CD14-positive monocyte (primary cell): ENCODE measurements around the gene WIPF3. TPM values are rescaled to one million over a fixed set of nuclear protein-coding genes. Genes with fewer than 3 reads are reported as not detected.

Experiments
- DNase-seq, 3 donors: peaks; one replicate each; pipeline ENCODE4 v3.0.0-alpha.2; 2011 to 2022
- H2AFZ ChIP-seq: 2 replicates; pipeline ENCODE4 v1.6.0; 2012; ENCODE audit warnings: mild to moderate bottlenecking, low read depth, low read length, inconsistent platforms; ENCODE audit not compliant: insufficient read depth, poor library complexity, severe bottlenecking
- H3K27ac ChIP-seq, 2 donors: 1 replicate in 1 of 2; 2 replicates in 1 of 2; pipeline ENCODE4 v1.5.1; 2012 to 2013; ENCODE audit warnings: low read length in 2 of 2, control low read depth in 1 of 2, inconsistent platforms in 1 of 2, low read depth in 1 of 2, mild to moderate bottlenecking in 1 of 2
- H3K27me3 ChIP-seq, 2 donors: one replicate each; pipeline versions ENCODE4 v1.6.0 to v1.6.1; 2011 to 2013; ENCODE audit warnings: low read length in 2 of 2; ENCODE audit not compliant: control insufficient read depth in 2 of 2, insufficient read depth in 2 of 2
- H3K36me3 ChIP-seq, 2 donors: replicated peaks in 1 of 2; 1 replicate in 1 of 2; 2 replicates in 1 of 2; pipeline versions ENCODE4 v1.5.1 to v1.6.1; 2012 to 2013; ENCODE audit warnings: low read length in 2 of 2, control low read depth in 1 of 2, inconsistent platforms in 1 of 2, mild to moderate bottlenecking in 1 of 2; ENCODE audit not compliant: insufficient read depth in 2 of 2, control insufficient read depth in 1 of 2
- H3K4me1 ChIP-seq, 2 donors: 1 replicate in 1 of 2; 2 replicates in 1 of 2; pipeline versions ENCODE4 v1.5.1 to v1.6.1; 2012 to 2013; ENCODE audit warnings: low read length in 2 of 2, control low read depth in 1 of 2, inconsistent platforms in 1 of 2, mild to moderate bottlenecking in 1 of 2, moderate library complexity in 1 of 2; ENCODE audit not compliant: insufficient read depth in 2 of 2, control insufficient read depth in 1 of 2
- H3K4me2 ChIP-seq: replicated peaks from 2 replicates; pipeline ENCODE3; 2012; ENCODE audit warnings: low read length, moderate library complexity, mild to moderate bottlenecking; ENCODE audit not compliant: poor library complexity, severe bottlenecking; ENCODE audit errors: extremely low read depth
- H3K4me3 ChIP-seq, 3 experiments: fragments of 200-600 bp in 1 of 3; sonication (generic) in 1 of 3; replicated peaks in 1 of 3; 1 replicate in 2 of 3; 2 replicates in 1 of 3; pipeline ENCODE4 v1.5.1; 2011 to 2013; ENCODE audit warnings: low read length in 3 of 3, mild to moderate bottlenecking in 3 of 3, control low read depth in 2 of 3, low read depth in 2 of 3, inconsistent platforms in 1 of 3, moderate library complexity in 1 of 3
- H3K79me2 ChIP-seq: 2 replicates; pipeline ENCODE4 v1.6.0; 2012; ENCODE audit warnings: mild to moderate bottlenecking, control low read depth, inconsistent platforms, low read length, moderate library complexity; ENCODE audit not compliant: insufficient read depth
- H3K9ac ChIP-seq: 2 replicates; pipeline ENCODE4 v1.6.0; 2017; ENCODE audit warnings: low read length, mild to moderate bottlenecking; ENCODE audit not compliant: insufficient read depth, poor library complexity, severe bottlenecking
- H3K9me3 ChIP-seq, 2 donors: replicated peaks in 1 of 2; 1 replicate in 1 of 2; 2 replicates in 1 of 2; pipeline versions ENCODE4 v1.5.1 to v1.6.1; 2012 to 2013; ENCODE audit warnings: low read length in 2 of 2, control low read depth in 1 of 2; ENCODE audit not compliant: control insufficient read depth in 1 of 2, insufficient read depth in 1 of 2
- H4K20me1 ChIP-seq: 2 replicates; pipeline ENCODE4 v1.6.0; 2012; ENCODE audit warnings: mild to moderate bottlenecking, low read length, control low read depth, moderate library complexity; ENCODE audit not compliant: insufficient read depth
- H3K27ac Mint-ChIP-seq, 7 donors: one replicate each; pipeline ENCODE4 v1.8.0; 2020; ENCODE audit warnings: mild to moderate bottlenecking in 7 of 7, mixed read lengths in 7 of 7, moderate library complexity in 6 of 7, inconsistent platforms in 2 of 7
- H3K27me3 Mint-ChIP-seq, 3 donors: one replicate each; pipeline ENCODE4 v1.8.0; 2021 to 2022; ENCODE audit warnings: low read depth in 3 of 3, mild to moderate bottlenecking in 3 of 3, mixed read lengths in 3 of 3, moderate library complexity in 3 of 3, inconsistent platforms in 1 of 3
- H3K36me3 Mint-ChIP-seq, 2 donors: one replicate each; pipeline ENCODE4 v1.8.0; 2020; ENCODE audit warnings: mixed read lengths in 2 of 2, inconsistent platforms in 1 of 2, mild to moderate bottlenecking in 1 of 2
- H3K4me1 Mint-ChIP-seq: one replicate; pipeline ENCODE4 v1.8.0; 2020; ENCODE audit warnings: mild to moderate bottlenecking, mixed read lengths
- H3K4me3 Mint-ChIP-seq, 2 donors: one replicate each; pipeline ENCODE4 v1.8.0; 2020; ENCODE audit warnings: mild to moderate bottlenecking in 2 of 2, mixed read lengths in 2 of 2, moderate library complexity in 1 of 2
- H3K9me3 Mint-ChIP-seq, 7 donors: one replicate each; pipeline ENCODE4 v1.8.0; 2020 to 2022; ENCODE audit warnings: mixed read lengths in 7 of 7, mild to moderate bottlenecking in 6 of 7, moderate library complexity in 6 of 7, inconsistent platforms in 2 of 7
- WGBS: methylation state at CpG from one replicate; pipeline ENCODE4 v1.1.5; 2013; ENCODE audit warnings: missing lambda C conversion rate; ENCODE audit not compliant: insufficient coverage; 5-methylcytosine and 5-hydroxymethylcytosine counted together
- intact Hi-C, 2 donors: fragments of 100-400 bp; cut with micrococcal nuclease; formaldehyde crosslinking; loops; one replicate each; pipeline versions ENCODE4 v1.15.0 to v1.15.1; 2023
- polyA plus RNA-seq, 3 donors: library from polyadenylated mRNA; depleted of rRNA in 1 of 3; unstranded in 2 of 3; stranded (reverse) in 1 of 3; fragments of 300-500 nt in 2 of 3; fragments of >200 nt in 1 of 3; fragmentation: Illumina TruSeq in 2 of 3; gene quantifications; 1 replicate in 2 of 3; 2 replicates in 1 of 3; pipeline ENCODE4 v1.2.3, GENCODE V29; 2012 to 2021
- TF ChIP-seq, protein P1 (sequence below): fragments of 200-600 bp; IDR thresholded peaks from one replicate; pipeline ENCODE4 v1.8.0; 2022; ENCODE audit warnings: antibody characterized with exemption, mild to moderate bottlenecking

Gene WIPF3
- polyA plus RNA-seq, 3 donors = not detected

DNA sequence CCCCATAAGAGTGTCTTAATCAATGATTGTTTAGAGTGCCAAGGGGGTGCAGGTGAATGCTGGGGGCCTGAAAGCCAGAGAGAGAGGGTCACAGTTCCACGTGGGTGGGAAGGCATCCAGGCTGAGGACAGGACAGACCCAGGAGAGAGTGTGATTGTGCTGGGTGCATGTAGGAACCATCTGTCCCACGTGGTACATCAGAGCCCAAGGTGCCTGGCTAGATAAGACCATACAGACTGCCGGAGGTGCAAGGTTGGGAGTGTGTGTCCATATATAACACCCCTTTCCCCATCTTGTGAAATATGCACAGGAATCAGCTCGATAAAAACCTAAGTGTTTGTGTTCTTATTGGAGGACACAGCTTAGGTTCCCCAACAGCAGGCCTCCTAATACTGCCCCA, 85.5 kb downstream of the WIPF3 start:
- Histone ChIP-seq H3K27me3 (no peaks in the 10 kb centered on the region), H3K4me3 (no peak overlapping the region), H3K4me1 (no peaks in the 10 kb centered on the region), H3K27ac (no peak overlapping the region), H3K36me3 (no peaks in the 10 kb centered on the region), H3K4me2 (no peak overlapping the region), H3K79me2 (no peaks in the 10 kb centered on the region), H3K9me3 (no peaks in the 10 kb centered on the region), H2AFZ (no peak overlapping the region), H3K9ac (no peak overlapping the region), H4K20me1 (no peaks in the 10 kb centered on the region)
- no peaks in the 10 kb centered on the region for H3K36me3 Mint-ChIP-seq
- H3K4me3 Mint-ChIP-seq = no peak overlapping the region
- peaks cover 0 to 2% (median 0%) of the 10 kb centered on the region in 7 donors for H3K9me3 Mint-ChIP-seq
- 100% methylated on average over 1 of the region's 4 CpGs for WGBS
- TF ChIP-seq, protein P1, sequence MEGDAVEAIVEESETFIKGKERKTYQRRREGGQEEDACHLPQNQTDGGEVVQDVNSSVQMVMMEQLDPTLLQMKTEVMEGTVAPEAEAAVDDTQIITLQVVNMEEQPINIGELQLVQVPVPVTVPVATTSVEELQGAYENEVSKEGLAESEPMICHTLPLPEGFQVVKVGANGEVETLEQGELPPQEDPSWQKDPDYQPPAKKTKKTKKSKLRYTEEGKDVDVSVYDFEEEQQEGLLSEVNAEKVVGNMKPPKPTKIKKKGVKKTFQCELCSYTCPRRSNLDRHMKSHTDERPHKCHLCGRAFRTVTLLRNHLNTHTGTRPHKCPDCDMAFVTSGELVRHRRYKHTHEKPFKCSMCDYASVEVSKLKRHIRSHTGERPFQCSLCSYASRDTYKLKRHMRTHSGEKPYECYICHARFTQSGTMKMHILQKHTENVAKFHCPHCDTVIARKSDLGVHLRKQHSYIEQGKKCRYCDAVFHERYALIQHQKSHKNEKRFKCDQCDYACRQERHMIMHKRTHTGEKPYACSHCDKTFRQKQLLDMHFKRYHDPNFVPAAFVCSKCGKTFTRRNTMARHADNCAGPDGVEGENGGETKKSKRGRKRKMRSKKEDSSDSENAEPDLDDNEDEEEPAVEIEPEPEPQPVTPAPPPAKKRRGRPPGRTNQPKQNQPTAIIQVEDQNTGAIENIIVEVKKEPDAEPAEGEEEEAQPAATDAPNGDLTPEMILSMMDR = no peak
- intact Hi-C loops = no loop called here
- no peak overlapping the region for H3K27ac Mint-ChIP-seq
- no peaks in the 10 kb centered on the region for H3K4me1 Mint-ChIP-seq
- DNase-seq = no peak
- peaks cover 0 to 3% (median 0%) of the 10 kb centered on the region in 3 donors for H3K27me3 Mint-ChIP-seq

DNA sequence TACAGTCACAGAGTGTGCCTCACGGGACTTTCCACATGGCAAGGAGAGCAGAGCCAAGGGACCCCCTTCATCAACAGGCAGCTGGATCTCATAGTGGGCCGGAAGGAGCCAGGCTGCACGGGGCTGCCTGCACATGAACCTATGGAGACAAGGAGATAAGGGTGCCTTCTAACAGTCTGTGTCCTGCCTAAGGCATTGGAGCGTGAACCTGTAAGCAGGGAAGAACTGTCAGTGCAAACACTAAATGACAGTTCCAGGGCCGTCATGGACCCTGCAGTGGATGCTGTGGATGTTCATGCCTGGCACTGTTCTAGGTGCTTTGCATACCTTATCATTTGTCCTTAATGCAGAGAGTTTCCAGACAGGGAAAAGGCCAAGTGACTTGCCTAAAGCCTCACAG, 85.9 kb downstream of the WIPF3 start:
- WGBS = 96% methylated on average over 3 of the region's 5 CpGs

More for the DNA sequence above, 85.9 kb downstream of the WIPF3 start:
- no peak overlapping the region for H3K27ac ChIP-seq
- H3K4me1 ChIP-seq = no peaks in the 10 kb centered on the region
- no peak overlapping the region for H2AFZ ChIP-seq
- H3K4me2 ChIP-seq = no peak overlapping the region
- intact Hi-C loops = no loop called here
- H3K27ac Mint-ChIP-seq = no peak overlapping the region
- H3K9me3 Mint-ChIP-seq = peaks cover 0 to 2% (median 0%) of the 10 kb centered on the region in 7 donors
- no peaks in the 10 kb centered on the region for H3K4me1 Mint-ChIP-seq
- no peak for DNase-seq
- TF ChIP-seq, protein P1 = no peak
- H3K27me3 ChIP-seq = no peaks in the 10 kb centered on the region
- H3K9me3 ChIP-seq = no peaks in the 10 kb centered on the region
- H3K4me3 Mint-ChIP-seq = no peak overlapping the region
- no peak overlapping the region for H3K4me3 ChIP-seq
- no peaks in the 10 kb centered on the region for H4K20me1 ChIP-seq
- peaks cover 0 to 1% (median 0%) of the 10 kb centered on the region in 3 donors for H3K27me3 Mint-ChIP-seq
- no peaks in the 10 kb centered on the region for H3K36me3 Mint-ChIP-seq
- no peak overlapping the region for H3K9ac ChIP-seq
- no peaks in the 10 kb centered on the region for H3K79me2 ChIP-seq
- no peaks in the 10 kb centered on the region for H3K36me3 ChIP-seq
